AG09319 (cell line): Measurements from ENCODE around the gene LIN37.
"Not testable (repeated sequence)": the region's sequence is repeated elsewhere in the genome, so short reads cannot be mapped to it uniquely, and the experiment has no call there.

ENCODE experiments used
- DNase-seq: peaks from one replicate; pipeline ENCODE4 v3.0.0-alpha.2; 2010; ENCODE audit warnings: low read depth; ENCODE audit errors: extremely low read depth
- TF ChIP-seq, protein P1 (sequence below): IDR thresholded peaks from 2 replicates; pipeline ENCODE4 v1.5.1; 2011; ENCODE audit warnings: low read depth, mild to moderate bottlenecking, inconsistent platforms, low read length, moderate library complexity

The LIN37 gene

GRCh38 chr19:35764432-35765315 lies 16.3 kb downstream of the LIN37 start:
- DNase-seq = no peak
- TF ChIP-seq, protein P1, sequence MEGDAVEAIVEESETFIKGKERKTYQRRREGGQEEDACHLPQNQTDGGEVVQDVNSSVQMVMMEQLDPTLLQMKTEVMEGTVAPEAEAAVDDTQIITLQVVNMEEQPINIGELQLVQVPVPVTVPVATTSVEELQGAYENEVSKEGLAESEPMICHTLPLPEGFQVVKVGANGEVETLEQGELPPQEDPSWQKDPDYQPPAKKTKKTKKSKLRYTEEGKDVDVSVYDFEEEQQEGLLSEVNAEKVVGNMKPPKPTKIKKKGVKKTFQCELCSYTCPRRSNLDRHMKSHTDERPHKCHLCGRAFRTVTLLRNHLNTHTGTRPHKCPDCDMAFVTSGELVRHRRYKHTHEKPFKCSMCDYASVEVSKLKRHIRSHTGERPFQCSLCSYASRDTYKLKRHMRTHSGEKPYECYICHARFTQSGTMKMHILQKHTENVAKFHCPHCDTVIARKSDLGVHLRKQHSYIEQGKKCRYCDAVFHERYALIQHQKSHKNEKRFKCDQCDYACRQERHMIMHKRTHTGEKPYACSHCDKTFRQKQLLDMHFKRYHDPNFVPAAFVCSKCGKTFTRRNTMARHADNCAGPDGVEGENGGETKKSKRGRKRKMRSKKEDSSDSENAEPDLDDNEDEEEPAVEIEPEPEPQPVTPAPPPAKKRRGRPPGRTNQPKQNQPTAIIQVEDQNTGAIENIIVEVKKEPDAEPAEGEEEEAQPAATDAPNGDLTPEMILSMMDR = no peak

GRCh38 chr19:35766571-35767104 lies 18.3 kb downstream of the LIN37 start:
- TF ChIP-seq, protein P1 = no peak
- DNase-seq = no peak

GRCh38 chr19:35767288-35768081 lies 19.1 kb downstream of the LIN37 start:
- TF ChIP-seq, protein P1 = no peak
- DNase-seq = no peak

DNA sequence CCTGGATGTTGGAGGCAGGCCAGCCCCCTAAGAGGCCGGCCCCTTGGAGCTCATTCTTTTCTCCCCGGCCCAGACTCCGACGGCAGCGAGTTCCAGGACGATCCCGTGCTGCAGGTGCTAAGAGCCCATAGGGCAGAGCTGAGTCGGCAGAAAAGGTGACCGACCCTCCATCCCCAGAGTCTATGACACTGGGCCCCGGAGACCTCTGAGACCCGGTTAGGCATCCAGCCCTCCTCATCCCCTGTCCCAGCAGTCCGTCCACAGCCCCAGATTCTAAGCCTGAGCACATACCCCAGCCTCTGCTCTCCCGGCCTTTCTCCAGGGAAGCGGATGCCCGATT lies 19.7 kb downstream of the LIN37 start:
- TF ChIP-seq, protein P1 = no peak
- DNase-seq = no peak

GRCh38 chr19:35772362-35772761 lies 24.0 kb downstream of the LIN37 start:
- not testable (repeated sequence) for DNase-seq

GRCh38 chr19:35773020-35773806 lies 24.8 kb downstream of the LIN37 start:
- no peak for DNase-seq
- TF ChIP-seq, protein P1 = no peak

- DNase-seq = no peak
- TF ChIP-seq, protein P1 = no peak
Measured at GRCh38 chr19:35774274-35775045, 26.1 kb downstream of the LIN37 start.
